Measurements from ENCODE around the gene LACTBL1. TPM values are rescaled to one million over a fixed set of nuclear protein-coding genes. Genes with fewer than 3 reads are reported as not detected.

LACTBL1 gene
- total RNA-seq, 1 donor from 2014 or later, result not detected

DNA sequence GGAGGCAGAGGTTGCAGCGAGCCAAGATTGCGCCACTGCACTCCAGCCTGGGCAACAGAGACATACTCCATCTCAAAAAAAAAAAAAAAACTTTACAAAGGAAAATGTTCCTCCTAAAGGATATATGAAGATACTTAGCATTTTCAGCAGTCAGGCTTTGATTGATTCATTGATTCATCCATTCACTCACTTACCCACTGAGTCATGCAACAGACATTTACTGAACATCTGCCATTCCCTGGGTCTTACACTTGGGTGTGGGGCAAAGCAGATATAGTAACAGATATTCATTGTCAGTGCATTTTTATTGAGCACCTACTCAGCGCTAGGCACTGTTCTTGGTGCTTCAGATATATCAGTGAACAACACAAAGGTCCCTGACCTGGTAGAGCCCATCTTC lies 5.6 kb upstream of the LACTBL1 start:
- TF ChIP-seq, protein P1, sequence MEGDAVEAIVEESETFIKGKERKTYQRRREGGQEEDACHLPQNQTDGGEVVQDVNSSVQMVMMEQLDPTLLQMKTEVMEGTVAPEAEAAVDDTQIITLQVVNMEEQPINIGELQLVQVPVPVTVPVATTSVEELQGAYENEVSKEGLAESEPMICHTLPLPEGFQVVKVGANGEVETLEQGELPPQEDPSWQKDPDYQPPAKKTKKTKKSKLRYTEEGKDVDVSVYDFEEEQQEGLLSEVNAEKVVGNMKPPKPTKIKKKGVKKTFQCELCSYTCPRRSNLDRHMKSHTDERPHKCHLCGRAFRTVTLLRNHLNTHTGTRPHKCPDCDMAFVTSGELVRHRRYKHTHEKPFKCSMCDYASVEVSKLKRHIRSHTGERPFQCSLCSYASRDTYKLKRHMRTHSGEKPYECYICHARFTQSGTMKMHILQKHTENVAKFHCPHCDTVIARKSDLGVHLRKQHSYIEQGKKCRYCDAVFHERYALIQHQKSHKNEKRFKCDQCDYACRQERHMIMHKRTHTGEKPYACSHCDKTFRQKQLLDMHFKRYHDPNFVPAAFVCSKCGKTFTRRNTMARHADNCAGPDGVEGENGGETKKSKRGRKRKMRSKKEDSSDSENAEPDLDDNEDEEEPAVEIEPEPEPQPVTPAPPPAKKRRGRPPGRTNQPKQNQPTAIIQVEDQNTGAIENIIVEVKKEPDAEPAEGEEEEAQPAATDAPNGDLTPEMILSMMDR (IDR thresholded peaks at IDR 0.05; ENCODE audit: unreplicated experiment), result no peak
- H3K9me3 Mint-ChIP-seq (ENCODE audit: low read depth), result no peaks in the 10 kb centered on the region

DNA sequence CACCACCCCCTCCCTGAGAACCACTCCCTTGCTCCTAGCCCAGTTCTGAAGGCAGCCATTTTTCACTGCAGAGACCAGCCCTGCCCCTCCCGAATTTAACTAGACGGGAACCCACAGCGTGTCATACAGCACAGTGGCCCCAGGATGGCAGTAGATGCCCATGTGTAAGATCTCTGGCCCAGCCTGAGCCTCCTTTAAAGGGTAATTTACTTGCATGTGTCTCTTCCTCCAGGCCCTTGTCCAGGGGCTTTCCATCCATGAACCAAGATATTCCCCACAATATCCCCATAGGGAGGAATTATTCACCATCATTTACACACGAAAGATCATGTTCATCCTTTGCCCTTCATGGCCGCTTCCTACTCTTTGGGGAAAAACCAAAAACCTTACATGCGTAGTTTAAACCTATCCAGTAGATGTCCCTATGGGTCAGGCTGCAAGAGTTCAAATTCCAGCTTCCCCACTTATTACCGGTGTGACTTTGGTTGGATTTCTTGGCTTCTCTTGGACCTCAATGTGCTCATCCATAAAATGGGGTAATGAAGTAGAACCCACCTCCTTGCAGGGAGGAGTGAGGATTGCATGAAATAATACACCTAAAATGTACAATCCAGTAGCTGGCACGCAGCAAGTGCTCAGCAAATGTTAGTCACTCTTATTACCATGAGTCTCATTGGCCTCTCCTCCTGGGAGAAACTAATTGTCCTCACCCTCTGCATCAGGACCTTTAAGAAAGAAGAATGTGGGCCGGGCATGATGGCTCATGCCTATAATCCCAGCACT lies 4.0 kb upstream of the LACTBL1 start:
- peaks cover 3% of the 10 kb centered on the region for H3K4me1 Mint-ChIP-seq (ENCODE audit: low read depth)
- no peak overlapping the region for H3K27ac Mint-ChIP-seq
- TF ChIP-seq, protein P1 (IDR thresholded peaks at IDR 0.05; ENCODE audit: unreplicated experiment), result peak; percentile 78
- no peak overlapping the region for H3K4me3 Mint-ChIP-seq (ENCODE audit: low read depth)
- no peaks in the 10 kb centered on the region for H3K36me3 Mint-ChIP-seq (ENCODE audit: insufficient read depth)
- peak; percentile 49 for DNase-seq (ENCODE audit: low spot score, unreplicated experiment)
- H3K27me3 Mint-ChIP-seq, result peaks cover 13% of the 10 kb centered on the region
- no peaks in the 10 kb centered on the region for H3K9me3 Mint-ChIP-seq (ENCODE audit: low read depth)

More for the DNA sequence above, 5.6 kb upstream of the LACTBL1 start:
- peaks cover 3% of the 10 kb centered on the region for H3K4me1 Mint-ChIP-seq (ENCODE audit: low read depth)
- H3K4me3 Mint-ChIP-seq (ENCODE audit: low read depth), result no peak overlapping the region
- DNase-seq (ENCODE audit: low spot score, unreplicated experiment), result no peak
- no peaks in the 10 kb centered on the region for H3K36me3 Mint-ChIP-seq (ENCODE audit: insufficient read depth)
- no peak overlapping the region for H3K27ac Mint-ChIP-seq
- H3K27me3 Mint-ChIP-seq, result peaks cover 6% of the 10 kb centered on the region

DNA sequence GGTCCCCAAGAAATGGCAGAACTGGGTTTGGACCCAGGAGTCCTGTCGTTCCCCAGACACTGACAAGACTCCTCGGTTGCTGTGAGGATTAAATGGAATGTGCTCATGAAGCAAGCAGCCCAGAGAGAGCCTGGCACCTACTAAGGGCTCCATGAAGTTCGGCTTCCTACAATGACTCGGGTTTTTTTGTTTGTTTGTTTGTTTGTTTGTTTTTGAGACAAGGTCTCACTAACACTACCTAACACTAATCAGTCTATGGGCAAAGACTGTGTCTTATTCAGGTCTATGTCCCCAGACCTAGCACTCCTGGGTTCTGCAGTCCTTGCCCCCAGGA lies 3.4 kb upstream of the LACTBL1 start:
- no peaks in the 10 kb centered on the region for H3K9me3 Mint-ChIP-seq (ENCODE audit: low read depth)
- TF ChIP-seq, protein P1 (IDR thresholded peaks at IDR 0.05; ENCODE audit: unreplicated experiment), result no peak
- H3K27ac Mint-ChIP-seq, result no peak overlapping the region
- DNase-seq (ENCODE audit: low spot score, unreplicated experiment), result no peak
- no peak overlapping the region for H3K4me3 Mint-ChIP-seq (ENCODE audit: low read depth)
- H3K4me1 Mint-ChIP-seq (ENCODE audit: low read depth), result peaks cover 7% of the 10 kb centered on the region
- H3K27me3 Mint-ChIP-seq, result peaks cover 18% of the 10 kb centered on the region
- H3K36me3 Mint-ChIP-seq (ENCODE audit: insufficient read depth), result no peaks in the 10 kb centered on the region

DNA sequence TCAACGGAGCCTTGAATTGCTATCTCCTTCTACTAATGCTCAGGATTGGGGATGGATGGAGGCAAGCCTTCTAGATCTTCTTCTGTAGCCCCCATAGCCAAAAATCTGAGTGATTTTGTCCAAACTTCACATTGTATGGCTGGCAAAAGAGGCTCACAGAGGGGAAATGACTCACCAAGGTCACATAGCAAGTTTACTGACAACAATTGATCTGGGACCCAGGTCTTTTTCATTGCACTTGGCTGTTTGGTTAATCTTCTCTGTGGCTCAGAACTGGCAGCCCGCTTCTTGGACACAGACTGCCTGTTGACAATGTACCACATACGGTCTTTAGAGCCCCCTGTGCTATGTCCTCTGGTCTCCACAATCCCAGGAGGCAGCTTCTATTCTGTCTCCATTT lies 3.0 kb upstream of the LACTBL1 start:
- Mint-ChIP-seq H3K27me3 (peaks cover 18% of the 10 kb centered on the region), H3K27ac (no peak overlapping the region), H3K9me3 (ENCODE audit: low read depth) (no peaks in the 10 kb centered on the region), H3K4me3 (ENCODE audit: low read depth) (no peak overlapping the region), H3K36me3 (ENCODE audit: insufficient read depth) (no peaks in the 10 kb centered on the region), H3K4me1 (ENCODE audit: low read depth) (peaks cover 7% of the 10 kb centered on the region)
- TF ChIP-seq, protein P1 (IDR thresholded peaks at IDR 0.05; ENCODE audit: unreplicated experiment), result no peak
- no peak for DNase-seq (ENCODE audit: low spot score, unreplicated experiment)

DNA sequence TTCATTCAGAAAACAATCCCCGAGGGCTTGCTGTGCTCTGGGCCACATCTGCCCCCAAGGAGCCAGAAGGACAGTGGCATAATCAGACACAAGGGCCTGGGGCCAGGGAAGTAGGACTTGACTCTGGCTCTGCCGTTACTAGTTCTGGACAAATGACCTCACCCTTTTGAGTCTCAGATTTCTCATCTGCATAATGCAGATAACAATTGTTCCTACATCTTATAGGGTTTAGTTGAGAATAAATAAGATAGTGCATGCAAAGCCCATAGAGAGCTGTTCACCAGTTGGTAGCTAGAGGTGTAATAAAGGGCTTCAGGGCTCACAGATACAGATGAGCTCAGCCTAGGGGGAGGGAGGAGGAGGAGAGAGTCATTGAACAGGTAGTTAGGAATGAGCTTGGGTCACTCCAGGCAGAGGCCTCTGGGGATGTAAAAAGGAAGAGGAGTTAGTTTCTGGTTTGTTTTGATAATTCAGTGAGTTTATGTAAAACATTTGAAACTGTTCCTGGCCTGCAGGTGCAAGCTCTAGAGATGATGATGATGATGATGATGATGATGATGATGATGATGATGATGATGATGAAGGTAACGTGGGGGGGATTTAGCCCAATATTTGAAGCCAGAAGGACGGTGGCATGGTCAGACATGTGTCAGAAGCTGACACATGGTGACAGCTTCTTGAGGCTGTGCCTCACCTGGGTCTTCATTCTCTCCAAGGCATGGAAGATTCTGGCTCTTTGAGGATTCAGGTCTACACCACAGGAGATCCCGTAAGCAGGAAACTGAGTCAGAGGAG lies 858 bp downstream of the LACTBL1 start:
- no peak overlapping the region for H3K4me3 Mint-ChIP-seq (ENCODE audit: low read depth)
- no peak for DNase-seq (ENCODE audit: low spot score, unreplicated experiment)
- TF ChIP-seq, protein P1 (IDR thresholded peaks at IDR 0.05; ENCODE audit: unreplicated experiment), result no peak
- H3K27ac Mint-ChIP-seq, result peak overlapping the region; percentile 15
- peaks cover 38% of the 10 kb centered on the region for H3K27me3 Mint-ChIP-seq
- H3K9me3 Mint-ChIP-seq (ENCODE audit: low read depth), result peaks cover under 1% of the 10 kb centered on the region
- no peaks in the 10 kb centered on the region for H3K36me3 Mint-ChIP-seq (ENCODE audit: insufficient read depth)
- H3K4me1 Mint-ChIP-seq (ENCODE audit: low read depth), result peaks cover 7% of the 10 kb centered on the region
